GM12878 (cell line): Measurements from ENCODE around the gene SLC2A9. TPM values are rescaled to one million over a fixed set of nuclear protein-coding genes. Genes with fewer than 3 reads are reported as not detected.

Experiments used
- EZH2 ChIP-seq: IDR thresholded peaks from 2 replicates; pipeline ENCODE4 v1.6.1; 2012; ENCODE audit warnings: low read depth, mild to moderate bottlenecking, control low read depth, inconsistent platforms, low read length, borderline replicate concordance; ENCODE audit not compliant: control insufficient read depth
- GATAD2B ChIP-seq: fragments of 450-650 bp; conservative IDR thresholded peaks from 2 replicates; pipeline ENCODE4 v1.6.1; 2017; ENCODE audit warnings: low read depth, mild to moderate bottlenecking, moderate library complexity
- NR2F1 ChIP-seq: fragments of 450-650 bp; conservative IDR thresholded peaks from 2 replicates; pipeline ENCODE4 v1.6.1; 2017; ENCODE audit warnings: mild to moderate bottlenecking
- POLR2AphosphoS2 ChIP-seq: IDR thresholded peaks from 2 replicates; pipeline ENCODE4 v1.6.1; 2011; ENCODE audit warnings: low read depth, mild to moderate bottlenecking, low read length, improper control_type of control experiment, moderate library complexity
- SMARCA5 ChIP-seq: fragments of 450-650 bp; IDR thresholded peaks from 2 replicates; pipeline ENCODE4 v1.6.1; 2017; ENCODE audit warnings: mild to moderate bottlenecking
- STAT3 ChIP-seq: IDR thresholded peaks from 2 replicates; pipeline ENCODE4 v1.6.1; 2011; ENCODE audit warnings: low read depth, low read length, improper control_type of control experiment
- SUPT20H ChIP-seq: IDR thresholded peaks from 2 replicates; pipeline ENCODE4 v1.6.1; 2011; ENCODE audit warnings: low read depth, mild to moderate bottlenecking, low read length, moderate library complexity, borderline replicate concordance; ENCODE audit not compliant: control insufficient read depth
- ZZZ3 ChIP-seq: IDR thresholded peaks from 2 replicates; pipeline ENCODE4 v1.6.1; 2011; ENCODE audit warnings: low read depth; ENCODE audit not compliant: control insufficient read depth, insufficient read length
- polyA plus RNA-seq, 11 experiments: library from polyadenylated mRNA; depleted of rRNA in 4 of 11; unstranded in 6 of 11; stranded (reverse) in 5 of 11; fragments of >200 nt; fragmentation: Nextera tagmentation in 4 of 11; fragmentation: Illumina TruSeq in 1 of 11; extraction: Ambion mirVana in 4 of 11; extraction: Trizol in 1 of 11; gene quantifications; 1 replicate in 1 of 11; 2 replicates in 10 of 11; pipeline versions ENCODE4 v1.2.1 to v1.2.3, GENCODE V29; 2011 to 2016; ENCODE audit warnings: inconsistent platforms in 2 of 11, missing spikeins in 2 of 11, low read depth in 1 of 11
- total RNA-seq, 4 experiments: library from RNA; depleted of rRNA in 3 of 4; stranded (reverse); fragments of >200 nt in 3 of 4; fragmentation: Illumina TruSeq in 1 of 4; extraction: Trizol in 1 of 4; gene quantifications; 2 replicates each; pipeline versions ENCODE4 v1.2.1 to v1.2.3, GENCODE V29; 2013 to 2021
- TF ChIP-seq, protein P1 (sequence below): fragments of 450-650 bp; IDR thresholded peaks from 2 replicates; pipeline ENCODE4 v1.6.1; 2017; ENCODE audit warnings: antibody characterized with exemption, mild to moderate bottlenecking, moderate library complexity
- TF ChIP-seq, protein P2 (sequence below): fragments of 450-650 bp; IDR thresholded peaks from 2 replicates; pipeline ENCODE4 v1.6.1; 2016; ENCODE audit warnings: mild to moderate bottlenecking, moderate library complexity, borderline replicate concordance
- TF ChIP-seq, protein P3 (sequence below): IDR thresholded peaks from 2 replicates; pipeline ENCODE4 v1.6.1; 2011; ENCODE audit warnings: borderline replicate concordance, low read depth, mild to moderate bottlenecking, moderate library complexity, mixed read lengths, low read length; ENCODE audit not compliant: insufficient read depth; ENCODE audit errors: extremely low read length
- TF ChIP-seq, protein P4 (sequence below): fragments of 150-350 bp; IDR thresholded peaks from 2 replicates; pipeline ENCODE4 v1.6.1; 2014; ENCODE audit warnings: mild to moderate bottlenecking, low read depth, low read length

Gene SLC2A9
- total and polyA plus RNA-seq, 10 of the 15 experiments (the other 5 are each of a cell fraction or from before 2014, with no cell fraction given), result 0.28 to 2.8 (median 1.2) TPM

DNA sequence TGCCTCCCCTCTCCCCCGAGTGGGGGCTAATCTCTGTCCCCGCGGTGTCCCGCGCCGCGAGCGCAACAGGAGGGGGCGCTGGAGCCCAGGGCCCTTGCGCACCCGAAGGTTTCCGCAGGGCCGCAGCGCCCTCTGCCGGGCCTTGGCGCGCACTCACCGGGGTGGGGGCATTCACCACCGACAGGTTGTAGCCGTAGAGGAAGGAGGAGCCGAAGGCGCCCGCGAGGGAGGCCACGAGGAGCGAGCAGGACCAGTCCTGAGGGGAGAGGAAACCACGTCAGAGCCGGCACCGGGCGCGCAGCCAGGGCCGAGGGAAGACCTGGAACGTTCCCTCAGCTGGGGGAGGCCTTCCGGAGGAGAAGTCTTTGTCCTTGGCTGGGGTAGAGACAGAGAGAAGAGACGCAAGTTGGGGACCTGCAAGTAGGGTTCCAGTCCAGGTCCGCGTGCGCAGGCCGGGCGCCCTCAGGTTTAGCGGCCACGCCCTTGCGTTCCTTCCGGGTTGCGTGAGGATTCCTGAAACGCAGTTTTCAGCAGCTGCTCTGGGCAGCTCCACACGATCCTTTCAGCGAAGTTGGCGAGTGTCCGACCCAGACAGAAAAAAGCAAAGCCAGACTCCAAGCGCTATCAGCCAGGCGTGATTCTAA is 2.4 kb downstream of the SLC2A9 start (continued):
- TF ChIP-seq, protein P1, sequence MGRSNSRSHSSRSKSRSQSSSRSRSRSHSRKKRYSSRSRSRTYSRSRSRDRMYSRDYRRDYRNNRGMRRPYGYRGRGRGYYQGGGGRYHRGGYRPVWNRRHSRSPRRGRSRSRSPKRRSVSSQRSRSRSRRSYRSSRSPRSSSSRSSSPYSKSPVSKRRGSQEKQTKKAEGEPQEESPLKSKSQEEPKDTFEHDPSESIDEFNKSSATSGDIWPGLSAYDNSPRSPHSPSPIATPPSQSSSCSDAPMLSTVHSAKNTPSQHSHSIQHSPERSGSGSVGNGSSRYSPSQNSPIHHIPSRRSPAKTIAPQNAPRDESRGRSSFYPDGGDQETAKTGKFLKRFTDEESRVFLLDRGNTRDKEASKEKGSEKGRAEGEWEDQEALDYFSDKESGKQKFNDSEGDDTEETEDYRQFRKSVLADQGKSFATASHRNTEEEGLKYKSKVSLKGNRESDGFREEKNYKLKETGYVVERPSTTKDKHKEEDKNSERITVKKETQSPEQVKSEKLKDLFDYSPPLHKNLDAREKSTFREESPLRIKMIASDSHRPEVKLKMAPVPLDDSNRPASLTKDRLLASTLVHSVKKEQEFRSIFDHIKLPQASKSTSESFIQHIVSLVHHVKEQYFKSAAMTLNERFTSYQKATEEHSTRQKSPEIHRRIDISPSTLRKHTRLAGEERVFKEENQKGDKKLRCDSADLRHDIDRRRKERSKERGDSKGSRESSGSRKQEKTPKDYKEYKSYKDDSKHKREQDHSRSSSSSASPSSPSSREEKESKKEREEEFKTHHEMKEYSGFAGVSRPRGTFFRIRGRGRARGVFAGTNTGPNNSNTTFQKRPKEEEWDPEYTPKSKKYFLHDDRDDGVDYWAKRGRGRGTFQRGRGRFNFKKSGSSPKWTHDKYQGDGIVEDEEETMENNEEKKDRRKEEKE, result no peak
- TF ChIP-seq NR2F1, result 0 out of 2 replicates have a peak, but pooled peaks have one; percentile 7
- no peak for TF ChIP-seq POLR2AphosphoS2
- TF ChIP-seq EZH2, result no peak
- TF ChIP-seq GATAD2B, result peak; percentile 66; the same call in 1 of the 2 replicates
- TF ChIP-seq, protein P2, sequence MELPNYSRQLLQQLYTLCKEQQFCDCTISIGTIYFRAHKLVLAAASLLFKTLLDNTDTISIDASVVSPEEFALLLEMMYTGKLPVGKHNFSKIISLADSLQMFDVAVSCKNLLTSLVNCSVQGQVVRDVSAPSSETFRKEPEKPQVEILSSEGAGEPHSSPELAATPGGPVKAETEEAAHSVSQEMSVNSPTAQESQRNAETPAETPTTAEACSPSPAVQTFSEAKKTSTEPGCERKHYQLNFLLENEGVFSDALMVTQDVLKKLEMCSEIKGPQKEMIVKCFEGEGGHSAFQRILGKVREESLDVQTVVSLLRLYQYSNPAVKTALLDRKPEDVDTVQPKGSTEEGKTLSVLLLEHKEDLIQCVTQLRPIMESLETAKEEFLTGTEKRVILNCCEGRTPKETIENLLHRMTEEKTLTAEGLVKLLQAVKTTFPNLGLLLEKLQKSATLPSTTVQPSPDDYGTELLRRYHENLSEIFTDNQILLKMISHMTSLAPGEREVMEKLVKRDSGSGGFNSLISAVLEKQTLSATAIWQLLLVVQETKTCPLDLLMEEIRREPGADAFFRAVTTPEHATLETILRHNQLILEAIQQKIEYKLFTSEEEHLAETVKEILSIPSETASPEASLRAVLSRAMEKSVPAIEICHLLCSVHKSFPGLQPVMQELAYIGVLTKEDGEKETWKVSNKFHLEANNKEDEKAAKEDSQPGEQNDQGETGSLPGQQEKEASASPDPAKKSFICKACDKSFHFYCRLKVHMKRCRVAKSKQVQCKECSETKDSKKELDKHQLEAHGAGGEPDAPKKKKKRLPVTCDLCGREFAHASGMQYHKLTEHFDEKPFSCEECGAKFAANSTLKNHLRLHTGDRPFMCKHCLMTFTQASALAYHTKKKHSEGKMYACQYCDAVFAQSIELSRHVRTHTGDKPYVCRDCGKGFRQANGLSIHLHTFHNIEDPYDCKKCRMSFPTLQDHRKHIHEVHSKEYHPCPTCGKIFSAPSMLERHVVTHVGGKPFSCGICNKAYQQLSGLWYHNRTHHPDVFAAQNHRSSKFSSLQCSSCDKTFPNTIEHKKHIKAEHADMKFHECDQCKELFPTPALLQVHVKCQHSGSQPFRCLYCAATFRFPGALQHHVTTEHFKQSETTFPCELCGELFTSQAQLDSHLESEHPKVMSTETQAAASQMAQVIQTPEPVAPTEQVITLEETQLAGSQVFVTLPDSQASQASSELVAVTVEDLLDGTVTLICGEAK, result no peak
- TF ChIP-seq, protein P3, sequence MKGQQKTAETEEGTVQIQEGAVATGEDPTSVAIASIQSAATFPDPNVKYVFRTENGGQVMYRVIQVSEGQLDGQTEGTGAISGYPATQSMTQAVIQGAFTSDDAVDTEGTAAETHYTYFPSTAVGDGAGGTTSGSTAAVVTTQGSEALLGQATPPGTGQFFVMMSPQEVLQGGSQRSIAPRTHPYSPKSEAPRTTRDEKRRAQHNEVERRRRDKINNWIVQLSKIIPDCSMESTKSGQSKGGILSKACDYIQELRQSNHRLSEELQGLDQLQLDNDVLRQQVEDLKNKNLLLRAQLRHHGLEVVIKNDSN, result peak; percentile 72
- TF ChIP-seq STAT3, result no peak
- TF ChIP-seq, protein P4, sequence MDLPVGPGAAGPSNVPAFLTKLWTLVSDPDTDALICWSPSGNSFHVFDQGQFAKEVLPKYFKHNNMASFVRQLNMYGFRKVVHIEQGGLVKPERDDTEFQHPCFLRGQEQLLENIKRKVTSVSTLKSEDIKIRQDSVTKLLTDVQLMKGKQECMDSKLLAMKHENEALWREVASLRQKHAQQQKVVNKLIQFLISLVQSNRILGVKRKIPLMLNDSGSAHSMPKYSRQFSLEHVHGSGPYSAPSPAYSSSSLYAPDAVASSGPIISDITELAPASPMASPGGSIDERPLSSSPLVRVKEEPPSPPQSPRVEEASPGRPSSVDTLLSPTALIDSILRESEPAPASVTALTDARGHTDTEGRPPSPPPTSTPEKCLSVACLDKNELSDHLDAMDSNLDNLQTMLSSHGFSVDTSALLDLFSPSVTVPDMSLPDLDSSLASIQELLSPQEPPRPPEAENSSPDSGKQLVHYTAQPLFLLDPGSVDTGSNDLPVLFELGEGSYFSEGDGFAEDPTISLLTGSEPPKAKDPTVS, result no peak; the same call in 1 of the 2 replicates
- no peak for TF ChIP-seq SUPT20H
- no peak for TF ChIP-seq ZZZ3
- TF ChIP-seq SMARCA5, result peak; percentile 94
